PC-3 (cell line): ENCODE measurements around the gene CHSY3.

Source experiments
- EZH2 ChIP-seq: fragments of 300-600 bp; sonication (generic); IDR thresholded peaks from one replicate; pipeline ENCODE4 v1.6.1; 2017; ENCODE audit warnings: antibody characterized with exemption, mild to moderate bottlenecking, low read length; ENCODE audit not compliant: unreplicated experiment
- EZH2phosphoT487 ChIP-seq: fragments of 300-600 bp; sonication (generic); IDR thresholded peaks from 2 replicates; pipeline ENCODE4 v1.6.1; 2018; ENCODE audit warnings: mild to moderate bottlenecking, antibody characterized with exemption, low read length, borderline replicate concordance
- TF ChIP-seq, protein P1 (sequence below): fragments of 300-600 bp; sonication (generic); conservative IDR thresholded peaks from 2 replicates; pipeline ENCODE4 v1.5.1; 2017; ENCODE audit warnings: antibody characterized with exemption, low read depth, mild to moderate bottlenecking, low read length

DNA sequence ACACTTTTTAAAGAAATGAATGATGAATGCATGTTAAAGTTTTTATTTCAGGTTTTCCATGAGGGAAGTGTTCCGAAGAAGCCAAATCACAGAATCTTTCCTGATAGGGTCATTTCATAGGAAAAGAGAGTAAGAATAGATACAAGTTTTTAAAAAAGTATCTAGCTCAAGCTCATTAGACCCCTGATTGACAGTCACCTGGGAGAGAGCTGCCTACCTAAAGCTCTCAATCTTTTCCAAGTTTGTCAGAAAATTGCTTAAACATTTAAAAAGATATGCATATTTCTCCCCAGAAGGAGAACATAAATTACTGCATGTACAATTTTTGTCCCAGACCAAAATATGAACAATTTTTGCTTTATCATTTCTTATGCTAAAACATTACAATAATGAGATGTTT lies 47.9 kb upstream of the CHSY3 start:
- TF ChIP-seq, protein P1, sequence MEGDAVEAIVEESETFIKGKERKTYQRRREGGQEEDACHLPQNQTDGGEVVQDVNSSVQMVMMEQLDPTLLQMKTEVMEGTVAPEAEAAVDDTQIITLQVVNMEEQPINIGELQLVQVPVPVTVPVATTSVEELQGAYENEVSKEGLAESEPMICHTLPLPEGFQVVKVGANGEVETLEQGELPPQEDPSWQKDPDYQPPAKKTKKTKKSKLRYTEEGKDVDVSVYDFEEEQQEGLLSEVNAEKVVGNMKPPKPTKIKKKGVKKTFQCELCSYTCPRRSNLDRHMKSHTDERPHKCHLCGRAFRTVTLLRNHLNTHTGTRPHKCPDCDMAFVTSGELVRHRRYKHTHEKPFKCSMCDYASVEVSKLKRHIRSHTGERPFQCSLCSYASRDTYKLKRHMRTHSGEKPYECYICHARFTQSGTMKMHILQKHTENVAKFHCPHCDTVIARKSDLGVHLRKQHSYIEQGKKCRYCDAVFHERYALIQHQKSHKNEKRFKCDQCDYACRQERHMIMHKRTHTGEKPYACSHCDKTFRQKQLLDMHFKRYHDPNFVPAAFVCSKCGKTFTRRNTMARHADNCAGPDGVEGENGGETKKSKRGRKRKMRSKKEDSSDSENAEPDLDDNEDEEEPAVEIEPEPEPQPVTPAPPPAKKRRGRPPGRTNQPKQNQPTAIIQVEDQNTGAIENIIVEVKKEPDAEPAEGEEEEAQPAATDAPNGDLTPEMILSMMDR, result no peak
- TF ChIP-seq EZH2, result no peak
- no peak for TF ChIP-seq EZH2phosphoT487
